ENCODE data around the gene MYCT1. TPM values are rescaled to one million over a fixed set of nuclear protein-coding genes. Genes with fewer than 3 reads are reported as not detected.
A peak's percentile ranks its signal among the peaks of the same experiment; 100 is the strongest.

The MYCT1 gene
- total and polyA plus RNA-seq, 4 donors = 11.2 to 44.5 (median 16.2) TPM

DNA sequence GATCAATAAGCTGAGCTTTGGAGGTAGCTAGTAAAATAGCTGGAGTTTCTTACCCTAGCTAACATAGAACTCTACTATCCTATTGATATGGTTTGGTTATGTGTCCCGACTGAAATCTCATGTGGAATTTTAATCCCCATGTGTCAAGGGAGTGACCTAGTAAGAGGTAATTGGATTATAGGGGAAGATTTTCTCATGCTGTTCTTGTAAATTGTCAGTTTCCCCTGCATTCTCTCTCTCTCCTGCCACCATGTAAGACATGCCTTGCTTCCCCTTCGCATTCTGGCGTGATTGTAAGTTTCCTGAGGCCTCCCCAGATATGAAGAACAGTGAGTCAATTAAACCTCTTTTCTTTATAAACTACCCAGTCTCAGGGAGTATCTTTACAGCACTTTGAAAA is 35.9 kb upstream of the MYCT1 start:
- Histone ChIP-seq H3K27me3 (ENCODE audit: control insufficient read depth in 3 of 3, insufficient read depth in 3 of 3, low read length in 2 of 3) (no peaks in the 10 kb centered on the region), H3K4me3 (no peak overlapping the region), H3K9me3 (ENCODE audit: control insufficient read depth in 4 of 4, insufficient read depth in 3 of 4, low read length in 3 of 4) (peaks cover 0 to 2% (median 0%) of the 10 kb centered on the region in 4 donors), H3K4me1 (ENCODE audit: control insufficient read depth in 5 of 5, insufficient read depth in 5 of 5, low read length in 5 of 5) (peaks cover 0 to under 1% (median 0%) of the 10 kb centered on the region in 5 donors), H3K9ac (ENCODE audit: insufficient read depth in 1 of 2, low read length in 2 of 2) (no peak overlapping the region), H3K36me3 (ENCODE audit: control insufficient read depth in 4 of 4, insufficient read depth in 4 of 4, low read length in 4 of 4) (no peaks in the 10 kb centered on the region), H3K27ac (ENCODE audit: low read depth in 1 of 2, low read length in 1 of 2) (no peak overlapping the region)
- ATAC-seq (ENCODE audit: insufficient read depth, low FRiP score) = no peak
- 93 to 98% methylated on average over 3 of the region's 3 CpGs for WGBS, 2 donors
- no peak for DNase-seq
- TF ChIP-seq, protein P1, sequence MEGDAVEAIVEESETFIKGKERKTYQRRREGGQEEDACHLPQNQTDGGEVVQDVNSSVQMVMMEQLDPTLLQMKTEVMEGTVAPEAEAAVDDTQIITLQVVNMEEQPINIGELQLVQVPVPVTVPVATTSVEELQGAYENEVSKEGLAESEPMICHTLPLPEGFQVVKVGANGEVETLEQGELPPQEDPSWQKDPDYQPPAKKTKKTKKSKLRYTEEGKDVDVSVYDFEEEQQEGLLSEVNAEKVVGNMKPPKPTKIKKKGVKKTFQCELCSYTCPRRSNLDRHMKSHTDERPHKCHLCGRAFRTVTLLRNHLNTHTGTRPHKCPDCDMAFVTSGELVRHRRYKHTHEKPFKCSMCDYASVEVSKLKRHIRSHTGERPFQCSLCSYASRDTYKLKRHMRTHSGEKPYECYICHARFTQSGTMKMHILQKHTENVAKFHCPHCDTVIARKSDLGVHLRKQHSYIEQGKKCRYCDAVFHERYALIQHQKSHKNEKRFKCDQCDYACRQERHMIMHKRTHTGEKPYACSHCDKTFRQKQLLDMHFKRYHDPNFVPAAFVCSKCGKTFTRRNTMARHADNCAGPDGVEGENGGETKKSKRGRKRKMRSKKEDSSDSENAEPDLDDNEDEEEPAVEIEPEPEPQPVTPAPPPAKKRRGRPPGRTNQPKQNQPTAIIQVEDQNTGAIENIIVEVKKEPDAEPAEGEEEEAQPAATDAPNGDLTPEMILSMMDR (IDR thresholded peaks at IDR 0.05; ENCODE audit: control extremely low read depth, extremely low read depth) = no peak

DNA sequence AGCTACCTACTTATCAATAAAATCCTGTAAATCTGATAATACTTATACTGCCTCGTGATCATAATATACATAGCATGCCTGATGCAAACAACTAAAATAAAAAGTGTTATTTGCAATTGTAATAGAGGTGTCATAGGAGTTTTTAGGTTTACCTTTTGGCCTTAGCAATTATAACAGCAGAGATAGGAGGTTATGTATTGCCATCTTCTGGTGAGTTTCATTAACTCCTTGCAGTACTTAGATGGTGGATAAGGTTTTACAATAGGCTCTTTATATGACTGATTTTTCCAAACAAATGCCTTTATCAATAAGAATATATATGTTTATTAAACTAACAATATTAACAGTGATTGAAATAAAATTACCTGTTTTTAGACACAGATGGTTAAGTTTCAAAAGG is 27.8 kb upstream of the MYCT1 start:
- peaks cover 0 to 3% (median 0%) of the 10 kb centered on the region in 5 donors for H3K4me1 ChIP-seq (ENCODE audit: control insufficient read depth in 5 of 5, insufficient read depth in 5 of 5, low read length in 5 of 5)
- no peak overlapping the region for H3K4me3 ChIP-seq
- ATAC-seq (ENCODE audit: insufficient read depth, low FRiP score) (no peak), DNase-seq (peak in 2 of 3 donors; percentile 5 to 49)
- H3K27ac ChIP-seq (ENCODE audit: low read depth in 1 of 2, low read length in 1 of 2) = no peak overlapping the region
- no peaks in the 10 kb centered on the region for H3K27me3 ChIP-seq (ENCODE audit: control insufficient read depth in 3 of 3, insufficient read depth in 3 of 3, low read length in 2 of 3)
- no peaks in the 10 kb centered on the region for H3K36me3 ChIP-seq (ENCODE audit: control insufficient read depth in 4 of 4, insufficient read depth in 4 of 4, low read length in 4 of 4)
- 39 to 73% methylated on average over 1 of the region's 1 CpG for WGBS, 2 donors
- H3K9ac ChIP-seq (ENCODE audit: insufficient read depth in 1 of 2, low read length in 2 of 2) = no peak overlapping the region
- no peaks in the 10 kb centered on the region for H3K9me3 ChIP-seq (ENCODE audit: control insufficient read depth in 4 of 4, insufficient read depth in 3 of 4, low read length in 3 of 4)
- TF ChIP-seq, protein P1 (IDR thresholded peaks at IDR 0.05; ENCODE audit: control extremely low read depth, extremely low read depth) = peak; percentile 10

DNA sequence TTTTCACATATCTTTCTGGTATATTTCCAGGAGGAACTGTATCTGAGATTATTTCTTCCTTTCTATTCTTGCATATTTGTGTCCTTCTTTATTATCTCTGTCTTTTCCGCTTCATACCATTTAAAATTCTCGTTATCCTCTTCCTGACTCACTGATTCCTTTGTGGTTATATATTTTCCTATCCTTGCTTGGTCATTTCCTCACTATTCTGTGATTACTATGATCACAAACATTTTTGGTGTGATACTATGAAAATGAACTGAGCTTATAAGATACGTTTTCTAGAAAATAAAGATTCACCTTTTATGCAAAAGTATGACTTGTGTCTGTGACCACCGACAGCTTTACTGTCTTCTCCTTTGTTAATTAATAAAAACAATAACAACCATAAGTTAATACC is 26.5 kb upstream of the MYCT1 start:
- no peak overlapping the region for H3K27ac ChIP-seq (ENCODE audit: low read depth in 1 of 2, low read length in 1 of 2)
- peaks cover 0 to 3% (median 0%) of the 10 kb centered on the region in 5 donors for H3K4me1 ChIP-seq (ENCODE audit: control insufficient read depth in 5 of 5, insufficient read depth in 5 of 5, low read length in 5 of 5)
- TF ChIP-seq, protein P1 (IDR thresholded peaks at IDR 0.05; ENCODE audit: control extremely low read depth, extremely low read depth) = no peak
- 43 to 44% methylated on average over 4 of the region's 4 CpGs for WGBS, 2 donors
- H3K36me3 ChIP-seq (ENCODE audit: control insufficient read depth in 4 of 4, insufficient read depth in 4 of 4, low read length in 4 of 4) = no peaks in the 10 kb centered on the region
- no peak for ATAC-seq (ENCODE audit: insufficient read depth, low FRiP score)
- H3K27me3 ChIP-seq (ENCODE audit: control insufficient read depth in 3 of 3, insufficient read depth in 3 of 3, low read length in 2 of 3) = no peaks in the 10 kb centered on the region
- H3K4me3 ChIP-seq = no peak overlapping the region
- DNase-seq = no peak
- H3K9ac ChIP-seq (ENCODE audit: insufficient read depth in 1 of 2, low read length in 2 of 2) = no peak overlapping the region
- H3K9me3 ChIP-seq (ENCODE audit: control insufficient read depth in 4 of 4, insufficient read depth in 3 of 4, low read length in 3 of 4) = no peaks in the 10 kb centered on the region

DNA sequence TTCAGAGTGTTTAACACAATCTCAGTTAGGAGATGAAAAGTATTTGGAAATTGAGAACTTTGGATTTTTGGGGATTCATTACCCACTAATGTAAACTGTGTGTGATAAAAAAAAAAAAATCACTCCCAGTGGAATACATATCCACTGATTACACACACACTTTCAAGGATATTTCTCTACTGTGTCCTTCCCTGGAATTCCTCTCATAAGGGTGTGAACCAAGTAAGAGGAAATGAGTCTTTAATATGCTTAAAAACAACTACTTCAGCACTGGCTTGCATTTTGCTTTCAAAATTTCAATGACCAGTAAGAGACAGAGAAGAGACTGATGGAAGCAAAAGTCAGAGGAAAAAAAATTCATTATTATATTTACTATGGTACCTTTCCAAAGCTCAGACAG is 24.5 kb upstream of the MYCT1 start:
- Histone ChIP-seq H3K9ac (ENCODE audit: insufficient read depth in 1 of 2, low read length in 2 of 2) (no peak overlapping the region), H3K36me3 (ENCODE audit: control insufficient read depth in 4 of 4, insufficient read depth in 4 of 4, low read length in 4 of 4) (no peaks in the 10 kb centered on the region), H3K4me1 (ENCODE audit: control insufficient read depth in 5 of 5, insufficient read depth in 5 of 5, low read length in 5 of 5) (peaks cover 0 to 3% (median 0%) of the 10 kb centered on the region in 5 donors), H3K9me3 (ENCODE audit: control insufficient read depth in 4 of 4, insufficient read depth in 3 of 4, low read length in 3 of 4) (no peaks in the 10 kb centered on the region), H3K27ac (ENCODE audit: low read depth in 1 of 2, low read length in 1 of 2) (no peak overlapping the region), H3K27me3 (ENCODE audit: control insufficient read depth in 3 of 3, insufficient read depth in 3 of 3, low read length in 2 of 3) (no peaks in the 10 kb centered on the region), H3K4me3 (no peak overlapping the region)
- ATAC-seq (ENCODE audit: insufficient read depth, low FRiP score) (no peak), DNase-seq (no peak)
- TF ChIP-seq, protein P1 (IDR thresholded peaks at IDR 0.05; ENCODE audit: control extremely low read depth, extremely low read depth) = no peak
